Karpas-422 (cell line): Measurements from ENCODE around the gene FOXN4. TPM values are rescaled to one million over a fixed set of nuclear protein-coding genes. Genes with fewer than 3 reads are reported as not detected.
A peak's percentile ranks its signal among the peaks of the same experiment; 100 is the strongest.

Source experiments
- DNase-seq: peaks from one replicate; pipeline ENCODE4 v3.0.0-alpha.2; 2015
- H2AFZ ChIP-seq: fragments of 200-600 bp; sonication (generic); 2 replicates; pipeline ENCODE4 v1.6.1; 2014; ENCODE audit warnings: antibody characterized with exemption, low read length, mixed read lengths
- H3K27ac ChIP-seq: fragments of 200-600 bp; sonication (generic); 2 replicates; pipeline ENCODE4 v1.5.1; 2014; ENCODE audit warnings: mild to moderate bottlenecking, low read length, moderate library complexity
- H3K27me3 ChIP-seq: fragments of 200-600 bp; sonication (generic); 2 replicates; pipeline ENCODE4 v1.6.1; 2014; ENCODE audit warnings: low read length, mixed read lengths
- H3K36me3 ChIP-seq: fragments of 200-600 bp; sonication (generic); 2 replicates; pipeline ENCODE4 v1.6.1; 2014; ENCODE audit warnings: low read length, mixed read lengths; ENCODE audit not compliant: insufficient read depth
- H3K4me1 ChIP-seq: fragments of 200-600 bp; sonication (generic); 2 replicates; pipeline ENCODE4 v1.6.1; 2014; ENCODE audit warnings: mild to moderate bottlenecking, low read length, mixed read lengths
- H3K4me2 ChIP-seq: fragments of 200-600 bp; sonication (generic); 2 replicates; pipeline ENCODE4 v1.6.1; 2014; ENCODE audit warnings: low read length, low read depth, mild to moderate bottlenecking; ENCODE audit not compliant: poor library complexity, severe bottlenecking
- H3K4me3 ChIP-seq: fragments of 200-600 bp; sonication (generic); 2 replicates; pipeline ENCODE4 v1.5.1; 2014; ENCODE audit warnings: mild to moderate bottlenecking, antibody characterized with exemption, low read length, mixed read lengths
- H3K79me2 ChIP-seq: fragments of 200-600 bp; sonication (generic); 2 replicates; pipeline ENCODE4 v1.6.1; 2014; ENCODE audit warnings: mild to moderate bottlenecking, low read length, mixed read lengths
- H3K9ac ChIP-seq: fragments of 200-600 bp; sonication (generic); 2 replicates; pipeline ENCODE4 v1.6.0; 2014; ENCODE audit warnings: low read length
- H3K9me2 ChIP-seq: fragments of 200-600 bp; sonication (generic), shearing (Covaris generic); replicated peaks from 2 replicates; pipeline ENCODE4 v1.6.0; 2014; ENCODE audit warnings: mild to moderate bottlenecking, low read length, moderate library complexity; ENCODE audit not compliant: insufficient read depth
- H3K9me3 ChIP-seq: fragments of 300-700, 200-600 bp; sonication (generic); 2 replicates; pipeline ENCODE4 v1.6.1; 2014; ENCODE audit warnings: low read length, mixed read lengths
- H4K20me1 ChIP-seq: fragments of 200-600 bp; sonication (generic); 2 replicates; pipeline ENCODE4 v1.6.1; 2014; ENCODE audit warnings: mild to moderate bottlenecking, antibody characterized with exemption, low read length, low read depth; ENCODE audit not compliant: insufficient read depth
- total RNA-seq: library from RNA; depleted of rRNA; stranded (reverse); fragments of >200 nt; shearing (Covaris generic); gene quantifications from 2 replicates; pipeline ENCODE4 v1.2.3, GENCODE V29; 2014; ENCODE audit warnings: low replicate concordance; rRNA removed

Gene FOXN4
- total RNA-seq = not detected in 2 replicates

GRCh38 chr12:109308534-109309380, at the start of gene FOXN4:
Gene FOXN4 (minus strand): TSS chr12:109309284. CDS start chr12:109308321, 963 bp downstream.
- Histone ChIP-seq H3K36me3 (no peaks in the 10 kb centered on the region), H3K9me2 (no peaks in the 10 kb centered on the region), H3K79me2 (no peaks in the 10 kb centered on the region), H3K9ac (no peak within 1 kb of the TSS), H3K4me3 (no peak within 1 kb of the TSS), H3K4me2 (no peak within 1 kb of the TSS), H2AFZ (no peak within 1 kb of the TSS), H3K9me3 (no peaks in the 10 kb centered on the region), H4K20me1 (no peaks in the 10 kb centered on the region), H3K4me1 (peaks cover 11% of the 10 kb centered on the region), H3K27ac (no peak within 1 kb of the TSS), H3K27me3 (no peaks in the 10 kb centered on the region)
- DNase-seq = no peak

DNA sequence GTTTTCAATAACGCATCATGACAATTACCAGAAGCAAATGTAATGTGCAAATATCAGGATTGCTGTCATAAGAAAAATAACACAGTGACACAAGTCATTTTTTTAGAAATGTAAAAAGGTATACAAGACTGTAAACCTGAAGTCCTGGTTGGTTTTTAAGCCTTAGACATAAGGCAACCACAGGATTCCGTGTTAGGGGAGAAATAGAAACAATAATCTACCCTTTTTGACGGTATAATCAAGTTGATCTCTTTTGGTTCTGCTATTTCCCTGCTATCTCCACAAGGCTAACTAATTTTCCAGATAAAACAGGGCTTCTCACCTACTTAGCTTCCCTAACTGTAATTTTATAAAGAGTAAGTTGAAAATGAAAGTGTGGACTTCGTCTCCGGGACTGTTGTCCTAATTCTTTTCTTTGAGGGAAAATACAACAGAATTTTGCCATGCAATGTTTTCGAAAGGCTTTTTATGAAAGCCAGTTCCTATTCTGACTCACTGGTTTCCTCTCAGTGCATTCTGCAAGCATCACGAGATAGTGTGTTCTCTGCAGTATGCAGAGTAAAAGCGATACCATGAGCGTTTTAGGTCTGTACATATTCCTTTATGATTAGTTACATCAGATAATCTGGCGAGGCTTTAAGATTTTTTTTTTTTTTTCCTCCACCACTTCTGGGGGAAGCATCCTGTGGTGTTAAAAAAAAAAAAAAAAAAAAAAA, 49.2 kb upstream of the FOXN4 start:
- DNase-seq = no peak
- H3K27me3 ChIP-seq = no peaks in the 10 kb centered on the region

DNA sequence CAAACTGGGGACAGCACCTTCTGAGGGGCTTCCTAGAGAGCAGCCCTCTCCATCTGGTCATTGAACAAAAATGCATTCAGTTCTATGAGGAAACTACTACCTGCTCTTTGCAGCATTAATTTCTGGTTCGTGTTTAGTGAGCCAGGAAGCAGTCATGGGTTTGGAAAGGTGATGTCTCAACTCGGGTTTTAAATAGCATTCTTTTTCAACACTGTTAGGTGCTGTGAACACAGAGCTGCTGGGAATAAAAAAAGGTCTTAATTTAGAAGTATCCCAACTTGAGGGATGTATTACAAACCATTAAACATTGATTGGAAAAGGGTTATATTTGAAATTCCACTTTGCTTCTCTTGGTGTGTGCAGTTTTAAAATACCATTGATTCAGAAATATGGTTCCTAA, 47.9 kb upstream of the FOXN4 start:
- Histone ChIP-seq H3K4me3 (no peak overlapping the region), H2AFZ (no peak overlapping the region), H3K9me2 (no peaks in the 10 kb centered on the region), H3K9ac (no peak overlapping the region), H3K79me2 (no peaks in the 10 kb centered on the region), H4K20me1 (no peaks in the 10 kb centered on the region), H3K4me2 (no peak overlapping the region), H3K36me3 (no peaks in the 10 kb centered on the region), H3K4me1 (no peaks in the 10 kb centered on the region), H3K27ac (no peak overlapping the region), H3K27me3 (no peaks in the 10 kb centered on the region), H3K9me3 (no peaks in the 10 kb centered on the region)
- no peak for DNase-seq

More for the DNA sequence above, 49.2 kb upstream of the FOXN4 start:
- Histone ChIP-seq H4K20me1 (no peaks in the 10 kb centered on the region), H3K4me1 (no peaks in the 10 kb centered on the region), H3K79me2 (no peaks in the 10 kb centered on the region), H2AFZ (peak overlapping the region; percentile 43; the same call in 1 of the 2 replicates), H3K4me2 (peak overlapping the region; percentile 37), H3K9ac (0 out of 2 replicates have a peak overlapping the region, but pooled peaks have one; percentile 13), H3K36me3 (no peaks in the 10 kb centered on the region), H3K27ac (no peak overlapping the region), H3K9me3 (no peaks in the 10 kb centered on the region), H3K4me3 (0 out of 2 replicates have a peak overlapping the region, but pooled peaks have one; percentile 12), H3K9me2 (no peaks in the 10 kb centered on the region)

- no peaks in the 10 kb centered on the region for H3K36me3 ChIP-seq
Measured at GRCh38 chr12:109356577-109356976, 47.5 kb upstream of the FOXN4 start.

GRCh38 chr12:109352184-109352583, 43.1 kb upstream of the FOXN4 start:
- Histone ChIP-seq H3K4me1 (no peaks in the 10 kb centered on the region), H3K36me3 (no peaks in the 10 kb centered on the region), H4K20me1 (no peaks in the 10 kb centered on the region), H3K9me2 (no peaks in the 10 kb centered on the region), H3K4me2 (no peak overlapping the region), H3K27ac (no peak overlapping the region), H2AFZ (no peak overlapping the region), H3K79me2 (no peaks in the 10 kb centered on the region), H3K27me3 (no peaks in the 10 kb centered on the region), H3K9ac (no peak overlapping the region), H3K4me3 (no peak overlapping the region), H3K9me3 (no peaks in the 10 kb centered on the region)
- DNase-seq = no peak

More at GRCh38 chr12:109356577-109356976, 47.5 kb upstream of the FOXN4 start:
- H3K79me2 ChIP-seq = no peaks in the 10 kb centered on the region
- H3K4me2 ChIP-seq = no peak overlapping the region
- H3K9me3 ChIP-seq = no peaks in the 10 kb centered on the region
- no peak overlapping the region for H3K9ac ChIP-seq
- no peaks in the 10 kb centered on the region for H4K20me1 ChIP-seq
- no peaks in the 10 kb centered on the region for H3K27me3 ChIP-seq
- H3K4me1 ChIP-seq = no peaks in the 10 kb centered on the region
- DNase-seq = peak; percentile 27
- H3K4me3 ChIP-seq = no peak overlapping the region
- H3K27ac ChIP-seq = no peak overlapping the region
- no peak overlapping the region for H2AFZ ChIP-seq
- H3K9me2 ChIP-seq = no peaks in the 10 kb centered on the region

DNA sequence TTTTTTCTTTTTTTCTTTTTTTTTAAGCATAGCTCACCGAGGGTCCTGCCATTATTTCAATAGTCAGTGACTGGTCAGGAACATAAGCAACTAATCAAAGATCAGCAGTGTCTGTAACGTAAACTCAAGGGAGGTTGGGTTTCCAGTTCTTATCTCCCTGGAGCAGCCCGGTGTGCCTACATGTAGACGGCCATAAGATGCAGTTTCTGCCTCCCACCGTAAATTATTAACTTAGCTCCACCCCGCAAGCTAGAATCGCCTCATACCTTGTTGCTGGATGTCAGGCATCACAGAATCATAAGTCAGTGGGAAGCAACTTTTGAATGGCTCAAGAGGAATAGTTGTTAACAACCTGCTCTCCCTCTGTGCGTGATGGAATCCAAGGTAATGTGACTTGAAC, 38.5 kb upstream of the FOXN4 start, which contains the start of gene MYO1H:
Gene MYO1H, plus strand, starts transcription at position 312 of the 400 bp plus-strand sequence. Its CDS starts 61 bp downstream, at position 373.
- Histone ChIP-seq H3K4me2 (no peak within 1 kb of the TSS), H3K27me3 (no peaks in the 10 kb centered on the region), H3K9ac (no peak within 1 kb of the TSS), H3K4me3 (no peak within 1 kb of the TSS), H4K20me1 (no peaks in the 10 kb centered on the region), H2AFZ (no peak within 1 kb of the TSS), H3K27ac (no peak within 1 kb of the TSS), H3K79me2 (no peaks in the 10 kb centered on the region), H3K36me3 (no peaks in the 10 kb centered on the region), H3K4me1 (no peaks in the 10 kb centered on the region), H3K9me2 (no peaks in the 10 kb centered on the region), H3K9me3 (no peaks in the 10 kb centered on the region)
- no peak for DNase-seq

DNA sequence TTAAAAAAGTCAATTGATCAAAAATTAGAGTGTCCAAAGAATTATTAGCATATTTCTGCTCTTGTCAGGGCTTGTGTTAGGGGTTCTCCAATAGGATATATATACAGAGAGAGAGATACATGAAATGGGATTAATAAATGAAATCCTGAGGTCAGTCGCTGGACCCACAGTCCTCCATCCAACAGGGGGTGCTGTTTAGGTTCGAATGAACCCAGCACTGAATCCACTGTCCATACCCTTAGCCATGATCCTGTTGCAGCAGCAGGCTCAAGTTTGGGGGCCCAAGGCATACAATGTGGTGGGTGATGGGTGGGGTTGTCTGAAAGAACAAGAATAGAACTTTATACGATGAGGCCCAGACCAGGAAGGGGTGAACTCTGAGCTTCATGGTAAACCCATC, 37.8 kb upstream of the FOXN4 start:
- peak; percentile 53 for DNase-seq

DNA sequence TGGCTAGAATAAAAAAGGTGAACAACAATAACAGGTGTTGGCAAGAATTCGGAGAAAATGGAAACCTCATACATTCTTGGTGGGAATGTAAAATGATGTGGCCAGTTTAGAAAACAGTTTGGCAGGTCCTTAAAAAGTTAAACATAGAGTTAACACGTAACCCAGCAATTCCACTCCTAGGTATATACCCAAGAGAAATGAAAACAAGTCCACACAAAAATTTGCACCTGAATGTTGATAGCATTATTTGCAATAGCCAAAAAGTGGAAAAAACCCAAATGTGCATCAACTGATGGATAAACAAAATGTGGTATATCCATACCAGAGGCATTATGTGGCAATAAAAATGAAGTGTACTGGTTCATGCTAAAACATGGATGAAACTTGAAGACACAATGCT, 36.3 kb upstream of the FOXN4 start:
- Histone ChIP-seq H3K9me3 (no peaks in the 10 kb centered on the region), H3K9me2 (no peaks in the 10 kb centered on the region), H2AFZ (no peak overlapping the region), H3K36me3 (no peaks in the 10 kb centered on the region), H3K79me2 (no peaks in the 10 kb centered on the region), H3K4me1 (no peaks in the 10 kb centered on the region), H3K9ac (no peak overlapping the region), H3K27me3 (no peaks in the 10 kb centered on the region), H3K4me2 (no peak overlapping the region), H3K27ac (no peak overlapping the region), H3K4me3 (no peak overlapping the region), H4K20me1 (no peaks in the 10 kb centered on the region)
- DNase-seq = no peak

More for the DNA sequence above, 37.8 kb upstream of the FOXN4 start:
- Histone ChIP-seq H4K20me1 (no peaks in the 10 kb centered on the region), H3K9ac (no peak overlapping the region), H3K4me2 (no peak overlapping the region), H3K27me3 (no peaks in the 10 kb centered on the region), H2AFZ (no peak overlapping the region), H3K4me3 (no peak overlapping the region), H3K9me2 (no peaks in the 10 kb centered on the region), H3K36me3 (no peaks in the 10 kb centered on the region), H3K4me1 (no peaks in the 10 kb centered on the region), H3K79me2 (no peaks in the 10 kb centered on the region), H3K9me3 (no peaks in the 10 kb centered on the region), H3K27ac (no peak overlapping the region)
